HK-2 (cell line): Measurements from ENCODE around the gene LGALS4.
"Not testable (repeated sequence)": the region's sequence is repeated elsewhere in the genome, so short reads cannot be mapped to it uniquely, and the experiment has no call there.

ENCODE experiments used
- DNase-seq: peaks from one replicate; pipeline ENCODE4 v3.0.0-alpha.2; 2018; ENCODE audit not compliant: unreplicated experiment

LGALS4 gene

DNA sequence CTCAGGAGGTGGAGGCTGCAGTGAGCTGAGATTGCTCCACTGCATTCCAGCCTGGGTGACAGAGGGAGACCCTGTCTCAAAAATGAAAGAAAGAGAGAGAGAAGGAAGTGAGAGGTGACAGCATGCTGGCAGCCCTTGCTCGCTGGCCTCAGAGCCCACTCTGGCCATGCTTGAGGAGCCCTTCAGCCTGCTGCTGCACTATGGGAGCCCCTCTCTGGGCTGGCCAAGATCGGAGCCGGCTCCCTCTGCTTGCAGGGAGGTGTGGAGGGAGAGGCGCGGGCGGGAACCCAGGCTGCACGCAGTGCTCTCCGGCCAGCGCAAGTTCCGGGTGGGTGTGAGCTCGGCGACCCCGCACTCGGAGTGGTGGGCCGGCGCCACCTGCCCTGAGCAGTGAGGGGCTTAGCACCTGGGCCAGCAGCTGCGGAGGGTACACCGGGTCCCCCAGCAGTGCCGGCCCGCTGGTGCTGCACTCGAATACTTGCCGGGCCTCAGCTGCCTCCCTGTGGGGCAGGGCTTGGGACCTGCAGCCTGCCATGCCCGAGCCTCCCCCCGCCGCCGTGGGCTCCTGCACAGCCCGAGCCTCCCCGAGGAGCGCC is 8.6 kb upstream of the LGALS4 start:
- not testable (repeated sequence) for DNase-seq

DNA sequence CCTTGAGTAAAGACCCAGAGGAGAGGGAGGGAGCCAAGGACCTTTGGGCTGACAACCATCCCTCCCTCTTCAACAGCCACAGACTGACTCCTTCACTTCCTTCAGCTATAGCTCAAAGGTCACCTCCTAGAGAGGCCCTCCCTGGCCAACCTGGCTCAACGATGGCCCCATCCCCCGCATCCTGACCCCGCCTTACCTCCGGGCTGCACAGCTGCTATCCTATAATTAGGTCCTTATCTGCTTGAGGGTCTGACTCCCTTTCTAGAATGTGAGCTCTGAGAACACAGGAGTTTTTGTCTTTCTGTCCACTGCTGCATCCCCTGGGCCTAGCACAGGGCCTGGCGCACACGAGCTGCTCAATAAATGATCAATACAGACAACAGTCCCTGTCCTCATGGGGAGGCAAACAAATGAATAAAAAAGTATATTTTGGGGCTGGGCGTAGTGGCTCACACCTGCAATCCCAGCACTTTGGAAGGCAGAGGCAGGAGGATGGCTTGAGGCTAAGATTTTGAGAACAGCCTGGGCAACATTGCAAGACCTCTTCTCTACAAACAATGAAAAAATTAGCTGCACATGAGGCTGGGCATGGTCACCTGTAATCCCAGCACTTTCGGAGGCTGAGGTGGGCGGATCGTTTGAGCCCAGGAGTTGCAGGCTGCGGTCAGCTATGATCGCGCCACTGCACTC is 6.6 kb upstream of the LGALS4 start:
- no peak for DNase-seq

DNA sequence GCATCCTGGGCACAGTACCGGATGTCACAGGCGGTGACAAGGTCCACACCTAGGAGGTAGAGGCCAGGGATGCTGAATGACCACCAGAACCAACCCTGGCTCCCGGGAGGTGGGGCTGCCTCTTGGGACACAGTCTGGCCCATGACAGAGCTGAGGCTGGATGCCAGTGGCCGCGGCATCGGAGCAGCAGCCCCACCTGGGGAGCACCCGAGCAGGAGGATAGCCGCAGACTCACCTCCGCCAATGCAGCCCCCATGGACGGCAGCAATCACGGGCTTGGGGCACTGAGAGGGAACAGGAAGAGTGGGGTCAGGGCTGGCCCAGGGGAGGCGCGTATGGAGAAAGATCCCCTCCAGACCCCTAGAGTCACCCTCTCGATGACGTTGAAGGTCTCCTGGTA is 4.3 kb upstream of the LGALS4 start:
- DNase-seq: no peak

DNA sequence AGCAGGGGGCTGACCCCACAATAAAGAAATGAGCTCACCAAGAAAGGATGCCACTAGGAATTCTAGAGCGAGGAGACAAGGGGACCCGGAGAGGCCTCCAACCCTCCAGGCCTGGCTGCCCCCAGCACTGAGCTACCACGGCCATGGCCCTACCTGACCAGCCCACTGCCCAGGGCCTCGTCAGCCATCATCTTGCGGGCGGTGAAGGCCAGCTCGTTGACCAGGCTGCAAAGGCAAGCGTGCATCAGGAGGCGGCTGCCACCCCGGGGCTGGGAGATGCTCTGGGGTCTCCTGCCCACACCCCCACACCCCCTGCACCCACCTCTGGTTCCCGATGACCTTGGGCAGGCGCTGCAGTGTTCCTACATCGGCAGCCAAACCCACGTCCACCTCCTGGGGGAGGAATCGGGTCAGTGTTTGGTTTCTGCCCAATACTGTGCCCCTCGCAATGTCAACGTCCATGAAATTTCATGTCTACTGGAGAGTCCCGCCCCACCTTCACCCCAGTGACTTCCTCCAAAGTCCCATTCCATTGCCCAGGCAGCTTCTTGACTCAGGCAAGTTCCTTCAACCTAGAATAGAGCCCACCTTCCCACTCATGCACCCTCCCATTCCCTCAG is 3.5 kb upstream of the LGALS4 start:
- no peak for DNase-seq

DNA sequence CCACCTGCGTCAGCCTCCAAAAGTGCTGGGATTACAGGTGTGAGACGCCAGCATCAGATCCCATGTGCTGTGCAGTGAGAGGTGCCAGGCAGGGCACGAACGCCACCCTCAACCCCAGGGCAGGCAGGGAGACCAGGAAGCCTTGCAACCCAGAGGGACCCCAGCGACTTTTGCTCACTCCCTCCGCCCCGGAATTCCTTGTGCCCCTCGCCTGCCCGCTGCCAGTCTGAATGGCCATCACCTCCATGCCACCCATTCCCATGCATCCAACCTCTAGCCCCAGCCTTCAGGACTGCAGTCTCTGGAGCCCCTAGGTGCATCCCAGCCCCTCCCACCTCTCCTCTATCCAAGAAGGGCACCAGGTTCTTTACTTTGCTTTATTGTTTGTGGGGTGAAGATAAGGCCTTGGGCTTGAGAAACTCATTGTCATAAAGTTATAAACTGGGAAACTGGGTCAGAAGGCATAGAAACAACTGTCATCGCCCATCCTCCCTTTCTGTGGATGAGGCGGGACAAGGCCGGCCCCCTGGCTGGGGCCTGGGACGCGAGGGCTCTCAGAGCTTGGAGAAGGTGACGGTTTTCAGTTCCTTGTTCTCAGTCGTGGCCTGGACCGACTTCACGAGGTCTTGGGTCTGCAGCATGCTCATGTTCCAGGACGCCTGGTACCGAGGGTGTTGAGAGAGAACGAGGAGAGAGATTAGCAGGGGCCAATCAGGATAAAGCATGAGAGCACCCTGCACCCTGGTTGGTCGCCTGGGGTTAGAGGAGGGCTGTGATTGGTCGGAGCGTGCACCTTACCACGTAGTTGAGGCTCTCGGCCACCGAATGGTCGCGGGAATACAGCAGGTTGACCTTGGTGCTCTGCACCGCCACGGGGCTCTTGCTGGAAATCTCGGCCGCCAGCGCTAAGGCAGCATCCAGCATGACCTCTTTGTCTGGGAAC is 2.6 kb upstream of the LGALS4 start:
- DNase-seq: no peak

DNA sequence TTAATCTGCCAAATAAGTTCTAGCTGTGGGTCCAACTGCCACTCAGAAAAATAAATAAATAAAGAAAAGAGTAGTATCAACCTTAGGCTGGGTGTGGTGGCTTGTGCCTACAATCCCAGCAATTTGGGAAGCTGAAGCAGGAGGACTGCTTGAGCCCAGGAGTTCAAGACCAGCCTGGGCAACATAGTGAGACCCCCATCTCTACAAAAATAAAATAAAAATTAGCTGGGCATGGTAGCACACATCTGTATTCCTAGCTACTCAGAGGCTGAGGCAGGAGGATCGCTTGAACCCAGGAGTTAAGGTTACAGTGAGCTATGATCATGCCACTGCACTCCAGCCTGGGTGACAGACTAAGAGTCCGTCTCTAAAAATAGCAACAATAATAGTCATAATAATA is 1.2 kb upstream of the LGALS4 start:
- DNase-seq: not testable (repeated sequence)

DNA sequence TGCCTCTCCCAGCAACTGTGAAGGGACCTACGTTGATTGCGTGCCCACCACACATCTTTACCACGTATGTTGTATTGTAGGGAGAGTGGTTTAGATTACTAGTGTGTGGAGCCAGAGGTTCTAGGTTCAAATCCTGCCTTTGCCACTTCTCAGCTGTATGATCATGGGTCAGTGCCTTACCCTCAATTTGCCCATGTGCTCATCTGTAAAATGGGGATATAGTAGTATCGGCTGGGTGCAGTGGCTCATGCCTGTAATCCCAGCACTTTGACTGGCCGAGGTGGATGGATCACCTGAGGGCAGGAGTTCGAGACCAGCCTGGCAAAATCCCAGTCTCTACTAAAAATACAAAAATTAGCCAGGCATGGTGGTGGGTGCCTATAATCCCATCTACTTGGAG is 578 bp upstream of the LGALS4 start:
- no peak for DNase-seq

DNA sequence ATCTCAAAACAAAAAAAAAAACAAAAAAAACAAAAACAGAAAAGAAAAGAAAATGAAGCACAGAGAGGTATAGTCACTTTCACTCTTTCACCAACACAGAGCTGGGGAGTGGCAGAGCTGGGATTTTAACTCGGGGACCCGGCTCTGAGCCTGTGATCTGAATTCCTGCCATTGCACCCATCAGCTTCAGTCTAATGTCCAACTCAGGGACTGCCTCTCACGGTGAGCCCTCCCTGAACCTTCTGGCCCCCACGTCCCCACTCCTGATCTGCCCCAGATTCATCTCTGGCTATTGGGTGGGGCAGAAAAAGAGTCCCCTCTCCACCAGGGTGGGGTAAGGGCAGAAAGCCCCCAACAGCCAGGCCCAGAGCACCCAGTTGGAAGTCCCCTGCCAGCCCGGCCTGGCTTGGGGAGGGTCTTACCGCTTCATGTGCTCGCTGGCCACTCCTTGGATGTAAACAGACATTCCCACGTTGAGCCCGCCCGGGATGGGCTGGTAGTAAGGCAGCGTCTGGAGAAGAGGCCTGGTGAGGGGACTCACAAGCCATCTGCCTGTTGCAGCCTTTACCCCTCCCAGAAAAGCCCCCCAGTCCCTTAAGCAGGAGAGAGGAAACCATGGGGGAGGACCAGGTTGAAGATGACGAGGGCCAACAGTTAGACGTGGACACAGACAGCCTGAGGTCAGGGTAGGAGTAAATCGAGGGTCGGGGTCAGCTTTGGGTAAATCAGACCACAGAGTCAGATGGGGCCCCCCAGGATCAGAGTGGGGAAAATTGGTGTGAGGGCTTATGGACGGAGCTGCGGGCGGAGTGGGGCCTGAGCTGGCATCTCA is 520 bp downstream of the LGALS4 start:
- DNase-seq: no peak

DNA sequence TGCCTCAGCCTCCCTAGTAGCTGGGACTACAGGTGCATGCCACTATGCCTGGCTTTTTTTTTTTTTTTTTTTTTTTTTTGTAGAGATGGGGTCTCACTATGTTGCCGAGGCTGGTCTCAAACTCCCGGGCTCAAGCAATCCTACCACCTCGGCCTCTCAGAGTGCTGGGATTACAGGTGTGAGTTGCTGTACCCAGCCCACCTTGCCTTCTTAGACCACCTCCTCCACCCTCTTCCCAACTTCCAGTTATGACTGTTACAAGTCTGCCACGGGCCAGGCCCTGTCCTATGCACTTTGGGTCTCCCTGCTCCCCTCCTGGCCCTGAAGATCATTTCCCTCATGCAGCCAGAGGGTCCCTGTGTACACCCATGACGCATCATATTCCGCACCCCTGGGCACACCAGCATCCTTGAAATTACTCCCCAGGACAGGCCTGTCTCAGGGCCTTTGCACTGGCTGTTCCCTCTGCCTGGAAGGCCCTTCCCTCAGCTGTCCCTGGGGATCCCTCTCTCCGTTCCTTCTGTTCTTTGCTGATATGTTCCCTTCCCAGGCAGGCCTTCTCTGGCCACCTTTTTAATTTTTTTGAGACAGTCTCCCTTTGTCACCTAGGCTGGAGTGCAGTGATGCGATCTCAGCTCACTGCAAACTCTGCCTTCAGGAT is 3.0 kb downstream of the LGALS4 start:
- DNase-seq: no peak

DNA sequence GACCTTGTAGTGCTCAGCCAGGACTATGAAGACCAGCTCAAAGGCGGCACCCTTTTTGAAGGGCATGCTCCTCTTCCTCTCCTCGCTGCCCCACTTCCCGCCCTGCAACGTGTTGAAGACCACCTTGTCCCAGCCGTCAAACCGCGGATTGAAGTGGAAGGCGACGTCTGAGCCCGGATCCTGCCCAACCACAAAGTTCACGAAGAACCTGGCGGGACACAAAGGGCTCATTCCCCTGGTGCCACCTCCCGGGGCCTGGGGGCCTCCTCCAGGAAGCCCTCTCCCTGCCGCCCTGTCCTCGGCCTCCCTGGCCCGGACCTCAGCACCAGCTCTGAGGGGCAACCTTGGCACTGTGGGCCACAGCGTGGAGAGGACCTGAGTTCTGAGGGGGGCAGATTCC is 4.0 kb downstream of the LGALS4 start:
- no peak for DNase-seq

DNA sequence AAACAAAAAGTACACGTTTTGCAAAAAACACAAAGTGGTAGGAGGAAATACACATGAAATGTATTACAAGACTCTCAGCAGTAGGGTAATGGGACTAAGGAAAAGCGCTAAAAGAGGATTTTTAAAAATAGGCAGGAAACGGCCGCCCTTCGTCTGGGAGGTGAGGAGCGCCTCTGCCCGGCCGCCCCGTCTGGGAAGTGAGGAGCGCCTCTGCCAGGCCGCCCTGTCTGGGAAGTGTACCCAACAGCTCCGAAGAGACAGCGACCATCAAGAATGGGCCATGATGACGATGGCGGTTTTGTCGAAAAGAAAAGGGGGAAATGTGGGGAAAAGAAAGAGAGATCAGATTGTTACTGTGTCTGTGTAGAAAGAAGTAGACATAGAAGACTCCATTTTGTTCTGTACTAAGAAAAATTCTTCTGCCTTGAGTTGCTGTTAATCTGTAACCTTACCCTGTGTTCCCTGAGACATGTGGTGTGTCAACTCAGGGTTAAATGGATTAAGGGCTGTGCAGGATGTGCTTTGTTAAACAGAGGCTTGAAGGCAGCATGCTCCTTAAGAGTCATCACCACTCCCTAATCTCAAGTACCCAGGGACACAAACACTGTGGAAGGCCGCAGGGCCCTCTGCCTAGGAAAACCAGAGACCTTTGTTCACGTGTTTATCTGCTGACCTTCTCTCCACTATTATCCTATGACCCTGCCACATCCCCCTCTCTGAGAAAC is 5.2 kb downstream of the LGALS4 start:
- DNase-seq: not testable (repeated sequence)

DNA sequence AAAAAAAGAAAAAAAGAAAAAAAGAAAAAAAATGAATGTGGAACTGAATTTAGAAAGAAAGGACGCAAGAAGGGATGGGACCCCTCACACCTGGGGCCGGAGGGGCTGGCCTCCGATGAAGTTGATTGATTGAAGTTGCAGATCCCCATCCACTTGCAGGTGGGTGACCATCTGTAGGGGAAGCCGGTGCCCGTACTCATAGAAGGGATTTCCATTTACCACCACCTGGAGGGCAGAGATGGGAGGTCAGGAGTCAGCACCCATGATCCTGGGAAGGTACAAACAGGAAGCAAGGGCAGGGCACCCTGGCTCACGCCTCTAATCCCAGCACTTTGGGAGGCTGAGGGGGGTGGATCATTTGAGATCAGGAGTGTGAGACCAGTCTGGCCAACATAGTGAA is 6.4 kb downstream of the LGALS4 start:
- no peak for DNase-seq

DNA sequence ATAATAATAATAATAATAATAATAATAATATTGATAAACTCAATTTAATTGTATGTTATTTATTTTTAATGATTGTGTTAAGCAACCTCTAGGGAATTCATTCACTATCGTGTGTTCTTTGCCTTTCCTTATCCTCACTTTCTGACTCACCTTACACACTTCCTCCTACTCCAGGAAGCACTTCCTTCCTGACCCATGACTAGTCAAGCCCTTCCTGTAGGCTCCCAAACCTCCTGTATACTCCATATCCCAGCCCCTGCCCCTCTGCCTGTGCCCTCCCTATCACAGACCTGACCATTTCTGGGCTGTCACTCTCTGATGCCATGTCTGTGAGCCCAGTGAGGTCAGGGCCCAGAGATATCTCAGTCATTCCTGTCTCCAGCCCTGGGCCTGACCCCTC is 7.6 kb downstream of the LGALS4 start:
- DNase-seq: no peak

DNA sequence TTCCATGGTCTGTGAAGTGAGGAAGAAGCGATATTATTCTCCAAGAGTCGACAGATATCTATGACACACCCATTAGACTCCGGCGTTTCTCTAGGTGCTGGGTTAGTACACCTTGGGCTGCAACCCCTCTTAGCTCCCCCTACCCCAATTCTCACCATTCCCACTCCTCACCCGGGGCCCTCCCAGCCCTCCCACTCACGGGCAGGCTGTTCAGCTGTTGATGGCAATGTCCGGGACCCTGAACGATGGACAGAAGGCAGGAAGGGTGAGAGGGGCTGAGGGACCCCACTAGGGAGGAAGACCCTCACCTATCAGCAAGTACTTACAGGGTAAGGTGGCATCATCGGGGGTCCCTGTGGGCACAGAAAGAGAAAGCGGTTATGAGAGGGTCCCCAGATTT is 9.2 kb downstream of the LGALS4 start:
- DNase-seq: no peak

DNA sequence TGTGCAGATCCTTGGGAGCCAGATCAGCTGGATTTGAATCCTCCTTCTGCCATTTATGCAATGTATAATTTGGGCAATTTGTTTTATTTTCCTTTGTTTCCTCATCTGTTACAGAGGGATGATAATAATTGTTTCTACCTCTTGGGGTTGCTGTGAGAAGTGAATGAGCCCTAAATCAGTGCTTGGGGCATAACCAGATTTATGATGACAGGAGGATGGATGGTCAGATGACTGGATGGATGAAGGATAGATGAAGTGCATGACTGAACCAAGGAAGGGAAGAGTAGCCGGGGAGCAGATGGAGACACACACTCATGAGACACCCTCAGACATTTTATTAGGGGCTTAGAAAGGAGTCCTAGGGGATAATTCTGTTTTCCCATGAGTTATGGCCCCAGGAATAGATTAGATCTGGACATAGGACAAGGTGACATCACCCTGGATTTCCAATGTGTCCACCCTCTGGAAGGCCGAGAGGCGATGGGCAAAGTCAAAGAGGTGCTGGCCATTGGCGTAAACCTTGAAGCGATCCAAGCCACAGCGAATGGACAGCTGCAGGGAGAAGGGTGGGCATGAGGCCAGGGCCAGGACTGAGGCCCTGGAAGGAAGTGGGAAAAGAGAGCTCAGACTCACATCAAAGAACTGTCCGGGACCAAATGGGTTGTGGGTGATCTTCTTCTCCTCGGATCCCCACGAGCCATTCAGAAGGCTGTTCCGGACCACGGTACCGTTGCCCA is 11.2 kb downstream of the LGALS4 start:
- DNase-seq: no peak

DNA sequence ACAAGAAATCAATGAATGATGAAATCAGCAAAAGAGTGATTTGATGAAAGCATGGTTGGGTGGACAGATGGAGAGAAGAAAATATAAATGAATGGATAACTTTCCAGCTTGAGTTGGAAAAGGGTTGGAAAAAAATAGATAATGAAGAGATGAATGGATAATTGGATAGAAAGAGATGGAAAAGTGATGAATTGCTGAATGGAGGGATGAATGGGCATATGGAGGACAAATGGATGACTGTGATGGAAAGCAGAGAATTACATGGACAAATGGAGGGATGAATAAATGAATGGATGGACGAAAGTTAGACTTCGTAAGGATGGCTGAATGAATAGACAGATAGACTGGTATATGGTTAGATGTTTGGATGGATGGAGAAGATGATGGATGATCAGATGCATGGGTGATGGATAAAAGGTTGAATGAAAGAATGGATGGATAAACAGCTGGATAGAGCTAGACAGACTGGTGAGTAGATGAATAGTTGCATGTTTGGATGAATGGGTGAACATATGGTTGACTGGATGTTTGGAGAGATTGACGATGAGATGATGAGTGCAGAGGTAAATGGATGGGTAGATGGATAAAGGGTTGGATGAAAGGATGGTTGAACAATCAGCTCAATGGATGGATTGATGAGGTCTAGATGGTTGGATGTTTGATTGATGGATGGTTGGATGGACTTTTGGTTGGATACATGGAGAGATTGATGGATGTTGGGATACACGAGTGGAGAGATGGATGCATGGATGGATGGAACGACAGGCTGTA is 12.0 kb downstream of the LGALS4 start:
- DNase-seq: no peak

DNA sequence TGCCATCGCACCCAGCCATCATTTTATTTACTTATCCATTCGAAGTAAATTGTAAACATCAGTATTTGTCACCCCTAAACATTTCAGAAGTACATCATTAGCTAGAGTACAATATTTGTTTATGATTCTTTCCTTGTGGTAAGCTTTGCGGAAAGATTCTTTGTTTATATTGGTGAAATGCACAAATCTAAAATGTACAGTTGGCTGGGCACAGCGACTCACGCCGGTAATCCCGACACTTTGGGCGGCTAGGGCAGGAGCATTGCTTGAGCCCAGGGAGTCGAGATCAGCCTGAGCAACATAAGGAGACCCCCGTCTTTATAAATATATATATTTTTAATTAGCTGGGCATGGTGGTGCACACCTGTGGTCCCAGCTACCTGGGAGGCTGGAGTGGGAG is 13.6 kb downstream of the LGALS4 start:
- no peak for DNase-seq

DNA sequence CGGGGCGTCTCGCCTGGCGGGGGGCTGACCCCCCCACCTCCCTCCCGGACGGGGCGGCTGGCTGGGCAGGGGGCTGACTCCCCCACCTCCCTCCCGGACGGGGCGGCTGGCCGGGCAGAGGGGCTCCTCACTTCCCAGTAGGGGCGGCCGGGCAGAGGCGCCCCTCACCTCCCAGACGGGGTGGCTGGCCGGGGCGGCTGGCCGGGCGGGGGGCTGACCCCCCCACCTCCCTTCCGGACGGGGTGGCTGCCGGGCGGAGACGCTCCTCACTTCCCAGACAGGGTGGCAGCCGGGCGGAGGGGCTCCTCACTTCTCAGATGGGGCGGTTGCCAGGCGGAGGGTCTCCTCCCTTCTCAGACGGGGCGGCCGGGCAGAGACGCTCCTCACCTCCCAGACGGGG is 15.0 kb downstream of the LGALS4 start:
- not testable (repeated sequence) for DNase-seq

DNA sequence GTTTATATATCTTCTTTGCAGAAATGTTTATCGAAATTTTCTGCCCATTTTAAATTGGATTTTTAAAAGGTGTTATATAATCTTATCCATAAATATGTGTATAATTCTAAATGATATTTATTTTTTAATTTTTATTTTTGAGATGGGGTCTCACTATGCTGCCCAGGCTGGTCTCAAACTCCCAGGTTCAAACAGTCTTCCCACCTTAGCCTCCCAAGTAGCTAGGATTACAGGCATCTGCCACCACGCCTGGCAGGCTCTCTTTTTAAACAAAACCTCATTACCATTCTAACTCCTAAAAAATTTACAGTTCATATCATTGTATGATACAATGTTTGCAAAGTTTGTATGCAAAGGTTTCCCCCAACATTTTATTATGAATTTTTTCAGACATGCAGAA is 16.6 kb downstream of the LGALS4 start:
- no peak for DNase-seq
